ENCODE measurements around the gene CRIP2.

DNA sequence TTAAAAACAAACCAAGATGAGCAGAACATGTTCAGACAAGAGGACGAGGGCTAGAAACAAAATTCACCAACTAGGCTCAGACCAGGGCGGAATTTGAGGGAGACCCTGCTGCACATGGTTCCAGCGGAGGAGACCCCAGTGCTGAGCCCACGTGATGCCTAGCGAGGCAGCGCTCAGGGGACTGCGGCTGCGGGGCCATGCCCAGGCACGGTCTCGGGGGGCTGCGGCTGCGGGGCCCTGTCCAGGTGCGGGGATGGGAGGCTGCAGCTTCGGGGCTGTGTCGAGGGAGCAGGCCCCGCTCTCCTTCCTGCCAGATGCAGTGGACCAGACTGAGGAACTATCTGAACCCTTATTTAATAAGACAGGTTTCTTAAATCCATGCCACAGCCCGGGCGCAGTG lies 12.7 kb upstream of the CRIP2 start:
- TF ChIP-seq NFE2 (CRISPR knock-in tag; IDR thresholded peaks at IDR 0.05): no peak
- TF ChIP-seq DMAP1 (CRISPR knock-in tag; IDR thresholded peaks at IDR 0.05): no peak
- TF ChIP-seq HNRNPUL1 (IDR thresholded peaks at IDR 0.05; ENCODE audit: low read depth, low read length): no peak
- TF ChIP-seq, protein P1, sequence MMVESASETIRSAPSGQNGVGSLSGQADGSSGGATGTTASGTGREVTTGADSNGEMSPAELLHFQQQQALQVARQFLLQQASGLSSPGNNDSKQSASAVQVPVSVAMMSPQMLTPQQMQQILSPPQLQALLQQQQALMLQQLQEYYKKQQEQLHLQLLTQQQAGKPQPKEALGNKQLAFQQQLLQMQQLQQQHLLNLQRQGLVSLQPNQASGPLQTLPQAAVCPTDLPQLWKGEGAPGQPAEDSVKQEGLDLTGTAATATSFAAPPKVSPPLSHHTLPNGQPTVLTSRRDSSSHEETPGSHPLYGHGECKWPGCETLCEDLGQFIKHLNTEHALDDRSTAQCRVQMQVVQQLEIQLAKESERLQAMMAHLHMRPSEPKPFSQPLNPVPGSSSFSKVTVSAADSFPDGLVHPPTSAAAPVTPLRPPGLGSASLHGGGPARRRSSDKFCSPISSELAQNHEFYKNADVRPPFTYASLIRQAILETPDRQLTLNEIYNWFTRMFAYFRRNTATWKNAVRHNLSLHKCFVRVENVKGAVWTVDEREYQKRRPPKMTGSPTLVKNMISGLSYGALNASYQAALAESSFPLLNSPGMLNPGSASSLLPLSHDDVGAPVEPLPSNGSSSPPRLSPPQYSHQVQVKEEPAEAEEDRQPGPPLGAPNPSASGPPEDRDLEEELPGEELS (CRISPR knock-in tag; IDR thresholded peaks at IDR 0.05): no peak
- TF ChIP-seq FOSL2 (CRISPR knock-in tag; IDR thresholded peaks at IDR 0.05): no peak
- no peak for TF ChIP-seq POGZ (CRISPR knock-in tag; IDR thresholded peaks at IDR 0.05)
- TF ChIP-seq CTCF (CRISPR knock-in tag; IDR thresholded peaks at IDR 0.05): no peak
- no peak for TF ChIP-seq ZFX (CRISPR knock-in tag; IDR thresholded peaks at IDR 0.05; ENCODE audit: low read depth)
- no peak for TF ChIP-seq EP300 (IDR thresholded peaks at IDR 0.05; ENCODE audit: low read depth in 2 of 2, low read length in 2 of 2)
- TF ChIP-seq EP300 (CRISPR knock-in tag; IDR thresholded peaks at IDR 0.05; ENCODE audit: borderline replicate concordance): no peak
- TF ChIP-seq ZNF563 (CRISPR knock-in tag; IDR thresholded peaks at IDR 0.05): no peak
- no peak for TF ChIP-seq ZNF639 (CRISPR knock-in tag; conservative IDR thresholded peaks at IDR 0.05)
- TF ChIP-seq CBX5 (CRISPR knock-in tag; IDR thresholded peaks at IDR 0.05; ENCODE audit: borderline replicate concordance): no peak
- TF ChIP-seq BORCS8-MEF2B (CRISPR knock-in tag; IDR thresholded peaks at IDR 0.05): no peak
- TF ChIP-seq ZNF10 (CRISPR knock-in tag; IDR thresholded peaks at IDR 0.05; ENCODE audit: borderline replicate concordance, low read depth): no peak

Data from HepG2 (cell line).